SKM-1 (cell line): ENCODE results near the gene ACRV1.
"Not testable (repeated sequence)": the region's sequence is repeated elsewhere in the genome, so short reads cannot be mapped to it uniquely, and the experiment has no call there.

Experiments
- DNase-seq: peaks from one replicate; lab custom pipeline; 2025; ENCODE audit not compliant: unreplicated experiment; lab: John Stamatoyannopoulos, UW

Gene ACRV1, protein sequence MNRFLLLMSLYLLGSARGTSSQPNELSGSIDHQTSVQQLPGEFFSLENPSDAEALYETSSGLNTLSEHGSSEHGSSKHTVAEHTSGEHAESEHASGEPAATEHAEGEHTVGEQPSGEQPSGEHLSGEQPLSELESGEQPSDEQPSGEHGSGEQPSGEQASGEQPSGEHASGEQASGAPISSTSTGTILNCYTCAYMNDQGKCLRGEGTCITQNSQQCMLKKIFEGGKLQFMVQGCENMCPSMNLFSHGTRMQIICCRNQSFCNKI

DNA sequence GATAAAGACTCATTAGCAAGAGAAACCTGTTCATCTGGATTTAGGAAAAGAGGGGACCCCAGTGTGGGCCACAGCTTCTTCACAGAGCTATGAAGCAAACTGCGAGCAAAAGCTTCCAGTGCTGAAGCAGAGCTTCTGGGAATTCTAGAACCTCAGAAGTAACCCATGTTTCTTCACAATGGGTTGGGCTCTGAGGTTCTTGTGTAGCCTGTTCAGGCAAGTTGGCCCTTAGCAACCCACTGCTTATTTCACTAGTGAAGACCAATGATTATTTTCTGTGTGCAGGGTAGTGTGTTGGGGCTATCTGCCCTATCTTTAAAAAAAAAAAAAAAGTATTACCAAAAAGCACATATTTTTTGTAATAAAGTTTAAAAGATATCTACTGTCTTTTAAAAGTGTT lies at the start of gene ACRV1:
TSS of gene ACRV1 (minus strand) at position 101 of the 400 bp plus-strand sequence. CDS start at position 34, 67 bp downstream.
- no peak for DNase-seq

DNA sequence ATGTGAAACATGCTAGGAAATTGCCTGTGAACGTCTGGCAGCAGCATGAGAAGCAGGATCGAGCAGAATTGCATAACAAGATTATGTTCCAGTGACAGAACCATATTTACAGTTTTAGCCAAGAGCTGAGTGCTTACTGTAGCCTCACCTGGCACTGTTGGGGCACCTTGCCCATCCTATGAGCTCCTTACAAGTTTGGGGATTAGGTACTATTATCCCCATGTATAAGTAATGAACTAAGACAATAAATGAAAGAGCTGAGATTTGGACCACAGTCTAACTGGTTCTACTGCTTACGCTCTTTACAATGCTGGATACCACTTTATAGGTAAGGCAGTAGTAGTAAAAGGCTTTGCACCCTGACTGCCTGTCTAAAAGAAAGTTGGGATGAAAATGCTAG lies 48.3 kb upstream of the ACRV1 start:
- DNase-seq, result no peak

DNA sequence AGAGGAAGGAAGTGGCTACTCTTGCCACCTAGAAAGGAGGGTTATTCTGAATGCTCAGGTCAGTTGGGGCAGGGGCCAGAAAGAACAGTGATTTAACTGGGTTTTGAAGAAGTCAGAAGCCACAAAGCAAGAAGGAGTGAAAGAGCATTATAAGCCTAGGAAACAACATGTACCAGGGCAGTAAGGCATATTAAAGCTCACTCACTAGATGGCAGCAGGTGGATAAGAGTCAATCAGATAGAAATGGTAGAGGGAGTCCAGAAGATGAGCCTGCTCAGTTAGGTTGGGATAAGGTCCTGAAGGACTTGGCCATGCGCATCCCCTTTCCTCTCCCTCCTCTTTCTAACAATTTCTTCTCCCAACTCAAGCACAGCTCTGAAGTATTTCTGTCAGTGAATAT lies 43.5 kb upstream of the ACRV1 start:
- DNase-seq, result no peak

DNA sequence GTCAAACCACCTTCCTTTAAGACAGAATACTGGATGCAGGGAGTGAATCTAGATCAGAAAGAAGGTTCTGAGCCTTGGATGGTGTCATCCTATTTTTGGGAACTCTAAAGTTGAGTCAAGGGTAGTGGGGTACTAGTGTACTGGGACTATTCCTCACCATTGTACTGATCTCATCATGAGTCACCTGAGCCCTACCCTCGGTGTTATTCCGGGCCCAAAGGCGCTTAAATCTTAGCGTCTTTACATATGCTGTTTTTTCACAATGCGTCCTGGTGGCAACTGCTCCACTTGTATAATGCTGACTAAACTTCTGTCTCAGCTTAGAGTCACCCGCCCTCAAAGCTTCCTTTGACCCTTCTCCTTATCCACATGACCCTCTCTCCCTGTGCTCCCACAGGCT lies 40.1 kb upstream of the ACRV1 start:
- DNase-seq, result no peak

DNA sequence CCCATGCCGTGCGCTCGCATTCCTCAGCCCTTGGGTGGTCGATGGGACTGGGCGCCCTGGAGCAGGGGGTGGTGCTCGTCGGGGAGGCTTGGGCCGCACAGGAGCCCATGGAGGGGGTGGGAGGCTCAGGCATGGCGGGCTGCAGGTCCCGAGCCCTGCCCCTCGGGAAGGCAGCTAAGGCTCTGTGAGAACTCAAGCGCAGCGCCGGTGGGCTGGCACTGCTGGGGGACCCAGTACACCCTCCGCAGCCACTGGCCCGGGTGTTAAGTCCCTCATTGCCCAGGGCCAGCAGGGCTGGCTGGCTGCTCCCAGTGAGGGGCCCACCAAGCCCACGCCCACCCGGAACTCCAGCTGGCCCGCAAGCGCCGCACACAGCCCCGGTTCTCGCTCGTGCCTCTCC lies 24.0 kb upstream of the ACRV1 start:
- DNase-seq, result not testable (repeated sequence)

DNA sequence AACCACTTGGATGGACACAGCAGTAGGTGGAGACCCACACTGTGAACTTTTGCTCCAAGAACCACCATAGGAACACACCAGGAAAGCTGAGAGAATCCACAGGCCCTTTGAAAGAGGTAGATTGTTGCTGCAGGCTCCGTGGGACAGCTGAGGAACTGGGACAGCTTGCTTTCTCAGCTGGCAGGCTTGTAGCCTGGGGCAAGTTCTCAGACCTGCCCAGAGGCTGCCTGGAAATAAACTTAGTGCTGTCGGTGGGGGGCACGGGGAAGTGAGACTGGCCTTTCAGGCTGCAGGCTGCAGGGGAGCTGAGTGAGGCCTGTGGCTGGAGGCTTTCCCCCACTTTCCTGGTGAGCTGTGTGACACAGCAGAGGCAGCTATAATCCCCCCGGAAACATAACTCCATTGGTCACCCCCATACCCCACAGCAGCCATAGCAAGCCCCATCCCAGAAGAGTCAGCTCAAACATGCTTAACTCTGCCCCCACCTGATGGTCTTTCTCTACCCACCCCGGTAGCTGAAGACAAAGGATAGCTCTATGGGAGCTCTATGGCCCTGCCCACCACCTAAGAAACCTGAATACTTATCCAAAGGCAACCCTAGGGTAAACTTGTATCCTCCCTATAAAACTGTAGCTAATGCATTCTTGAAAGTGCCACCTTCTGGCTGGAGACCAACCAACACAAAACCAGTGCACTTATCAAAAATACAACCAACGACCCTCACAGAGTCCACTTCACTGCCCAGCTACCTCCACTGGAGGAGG lies 21.4 kb upstream of the ACRV1 start:
- no peak for DNase-seq

DNA sequence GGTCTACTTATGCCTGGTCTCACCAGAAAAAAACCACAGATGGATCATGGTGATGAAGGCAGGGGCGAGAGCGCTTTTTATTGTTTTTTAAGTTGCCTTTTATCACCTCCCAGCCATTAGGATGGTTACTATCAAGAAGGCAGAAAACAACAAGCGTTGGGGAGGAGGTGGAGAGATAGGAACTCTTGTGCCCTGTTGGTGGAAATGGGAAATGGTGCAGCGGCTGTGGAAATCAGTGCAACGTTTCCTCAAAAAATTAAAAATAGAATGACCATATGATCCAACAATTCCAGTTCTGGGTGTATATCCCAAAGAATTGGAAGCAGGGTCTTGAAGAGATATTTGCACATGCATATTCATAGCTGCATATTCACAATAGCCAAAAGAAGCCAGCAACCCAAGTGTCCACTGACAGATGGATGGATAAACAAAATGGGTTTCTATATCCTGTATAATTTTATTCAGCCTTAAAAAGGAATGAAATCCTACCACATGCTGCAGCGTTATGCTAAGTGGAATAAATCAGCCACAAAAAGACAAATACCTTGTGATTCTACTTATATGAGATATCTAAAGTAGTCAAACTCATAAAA lies 20.5 kb upstream of the ACRV1 start:
- DNase-seq, result no peak

DNA sequence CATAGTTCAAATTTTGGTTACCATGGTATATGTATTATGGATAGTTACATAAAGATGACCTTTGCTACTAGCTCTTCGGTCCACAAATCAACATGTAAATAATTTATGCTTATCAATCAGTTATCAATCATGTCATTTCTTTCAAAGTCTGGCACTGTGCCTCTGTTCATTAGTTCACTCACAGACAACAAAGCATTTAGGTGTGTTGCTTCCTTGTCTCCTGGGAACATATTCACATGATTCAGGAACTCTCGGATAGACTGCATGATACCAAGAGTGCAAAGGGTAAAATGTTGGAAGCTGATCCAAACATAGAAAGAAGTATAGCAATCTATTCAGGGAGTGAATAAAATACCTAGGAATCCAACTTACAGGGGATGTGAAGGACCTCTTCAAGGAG lies 14.3 kb upstream of the ACRV1 start:
- no peak for DNase-seq

DNA sequence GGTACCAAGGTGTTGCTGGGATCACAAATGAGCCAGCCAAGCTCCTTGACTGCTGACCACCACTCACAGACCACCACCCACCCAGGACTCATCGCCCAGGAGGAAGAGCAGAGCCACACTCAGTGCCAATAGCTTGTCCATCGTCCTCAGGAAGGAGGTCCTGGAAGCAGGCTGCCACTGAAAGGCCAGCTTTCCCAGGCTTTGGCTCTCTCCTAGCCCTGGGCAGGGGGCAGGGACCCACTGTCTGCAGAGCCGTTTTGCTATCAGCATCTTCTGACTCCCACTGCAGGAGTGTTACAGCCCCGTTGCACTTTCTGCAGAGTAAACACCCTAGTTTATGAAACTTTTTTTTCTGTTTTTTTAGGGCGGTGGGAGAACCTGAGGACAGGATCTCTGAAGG lies 12.2 kb upstream of the ACRV1 start:
- no peak for DNase-seq

DNA sequence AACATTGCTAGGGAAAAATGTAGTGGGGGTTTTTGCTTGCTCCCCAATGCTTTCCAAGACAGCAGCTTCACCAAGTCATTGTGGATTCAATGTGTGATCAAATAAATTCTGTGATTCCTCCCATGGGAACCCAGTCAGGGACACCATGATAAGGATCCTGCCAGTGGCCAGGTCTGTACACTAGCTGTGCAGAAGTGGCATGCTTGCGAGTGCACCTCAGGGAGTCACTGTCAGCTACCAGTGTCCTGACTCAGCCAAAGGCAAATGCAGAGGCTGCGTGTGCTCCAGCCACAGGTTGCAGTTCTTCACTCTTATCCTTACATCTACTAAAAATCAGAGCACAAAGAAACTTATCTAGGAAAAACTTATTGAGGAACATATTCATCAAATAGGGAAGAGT lies 9.4 kb upstream of the ACRV1 start:
- DNase-seq, result no peak

DNA sequence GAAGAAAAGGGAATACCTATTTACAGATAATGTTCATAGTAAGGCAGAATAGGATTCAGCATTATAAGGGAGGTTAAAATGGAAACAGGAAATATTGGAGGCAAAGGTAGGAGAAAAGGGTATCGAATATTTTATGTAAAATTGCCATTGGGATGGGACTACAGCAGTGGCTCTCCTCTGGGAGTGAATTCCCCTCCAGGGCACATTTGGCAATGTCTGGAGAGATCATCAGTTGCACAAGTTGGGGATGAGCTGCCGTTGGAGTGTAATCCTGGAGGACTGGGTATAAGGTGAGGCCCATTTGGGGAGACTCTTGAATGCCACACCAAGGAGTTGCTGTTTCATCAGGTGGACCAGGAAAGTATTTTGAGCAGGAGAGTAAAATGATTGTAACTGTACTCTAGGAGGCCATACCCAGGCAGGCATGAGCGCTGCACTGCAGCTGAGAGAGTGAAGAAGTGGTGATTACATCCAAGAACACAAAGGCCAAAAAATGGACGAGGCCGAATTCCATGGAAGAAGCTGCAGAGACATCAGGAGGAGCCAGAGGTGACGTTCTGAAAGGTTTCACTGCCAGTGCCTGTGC lies 8.7 kb upstream of the ACRV1 start:
- DNase-seq, result no peak

DNA sequence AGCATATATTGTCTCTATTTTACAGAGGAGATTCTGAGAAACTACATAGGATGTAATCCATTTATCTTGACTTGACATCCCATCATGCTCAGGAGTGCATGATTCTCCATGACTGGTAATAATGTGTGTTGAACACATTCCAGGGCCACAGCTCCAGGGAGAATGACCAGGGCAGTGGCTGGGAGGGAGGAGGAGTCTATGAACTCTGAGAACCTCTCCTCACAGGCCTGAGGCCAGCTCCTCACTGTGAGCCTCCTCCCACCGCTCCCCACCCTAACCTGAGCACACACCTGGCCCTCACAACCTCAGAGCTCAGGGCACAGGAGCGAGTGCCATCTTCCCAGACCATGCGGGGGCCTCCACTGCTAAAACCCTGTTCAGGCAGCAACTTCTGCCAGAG lies 8.0 kb upstream of the ACRV1 start:
- no peak for DNase-seq

DNA sequence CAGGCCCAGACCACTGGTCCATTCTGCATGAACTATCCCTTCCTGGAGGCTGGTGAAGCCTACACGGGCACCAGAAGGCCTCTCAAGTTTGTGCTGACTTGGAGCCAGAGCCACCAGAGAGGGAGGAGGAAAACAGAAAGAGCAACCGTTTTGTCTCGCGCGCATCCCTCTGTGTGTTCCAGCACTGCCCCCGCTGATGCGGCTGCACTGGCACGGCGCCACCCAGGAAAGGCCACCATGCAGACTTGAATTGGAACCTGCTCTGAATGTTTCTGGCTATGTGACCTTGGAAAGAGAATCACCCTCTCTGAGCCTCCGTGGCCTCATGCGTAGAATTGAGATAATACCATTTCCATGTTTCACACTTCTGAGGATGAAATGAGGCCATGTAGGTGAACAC lies 7.4 kb upstream of the ACRV1 start:
- no peak for DNase-seq

DNA sequence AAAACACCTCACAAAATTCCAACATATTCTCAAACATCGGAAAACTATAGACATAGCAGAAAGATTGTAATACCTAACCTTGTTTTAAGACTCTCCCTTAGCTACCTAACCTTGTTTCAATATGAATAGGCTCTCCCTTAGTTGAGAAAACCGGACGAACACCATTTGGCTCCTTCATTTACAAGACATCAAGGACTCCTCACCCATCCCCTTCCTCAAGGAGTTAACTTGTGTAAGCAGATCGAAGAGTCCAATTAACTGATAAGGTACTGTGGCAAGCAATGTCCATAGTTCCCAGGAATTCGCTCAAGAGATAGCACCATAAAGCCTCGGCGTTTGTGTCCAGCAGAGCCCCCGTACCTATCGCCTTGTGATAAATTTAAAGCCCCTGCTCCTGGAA lies 4.6 kb upstream of the ACRV1 start:
- DNase-seq, result no peak

DNA sequence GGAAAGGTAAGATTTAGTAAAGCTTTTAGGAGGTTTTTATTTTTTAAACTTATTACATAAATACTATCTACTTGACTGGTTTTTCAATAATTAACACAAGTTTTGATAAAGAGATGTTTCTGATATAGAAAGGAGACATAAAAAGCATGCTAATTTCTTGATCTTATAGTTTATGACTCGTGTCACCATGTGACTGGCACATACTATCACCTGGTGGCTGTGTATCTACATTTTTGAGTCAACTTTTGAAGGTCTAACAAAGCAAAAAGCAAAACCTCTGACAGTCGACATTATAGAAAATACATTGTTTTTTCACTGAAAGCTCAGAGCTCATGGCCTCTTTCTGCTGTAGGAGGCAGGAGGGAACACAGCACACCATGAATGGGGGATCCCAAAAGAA lies 810 bp downstream of the ACRV1 start:
- no peak for DNase-seq

DNA sequence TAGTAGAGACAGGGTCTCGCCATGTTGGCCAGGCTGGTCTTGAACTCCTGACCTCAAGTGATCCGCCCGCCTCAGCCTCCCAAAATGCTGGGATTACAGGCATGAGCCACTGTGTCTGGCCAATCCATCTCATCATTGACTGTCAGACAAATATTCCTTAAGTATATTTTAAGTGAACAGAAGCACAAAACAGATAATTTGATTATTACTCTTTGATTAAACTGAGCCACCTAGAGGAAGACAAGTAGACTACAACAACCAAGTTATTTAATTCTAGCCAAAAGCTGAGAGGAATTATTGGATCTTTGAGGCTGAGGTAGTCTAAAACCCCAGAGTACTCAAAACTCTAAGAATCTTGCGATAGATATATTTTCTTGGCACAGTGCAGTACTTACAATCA lies 1.2 kb downstream of the ACRV1 start:
- no peak for DNase-seq

DNA sequence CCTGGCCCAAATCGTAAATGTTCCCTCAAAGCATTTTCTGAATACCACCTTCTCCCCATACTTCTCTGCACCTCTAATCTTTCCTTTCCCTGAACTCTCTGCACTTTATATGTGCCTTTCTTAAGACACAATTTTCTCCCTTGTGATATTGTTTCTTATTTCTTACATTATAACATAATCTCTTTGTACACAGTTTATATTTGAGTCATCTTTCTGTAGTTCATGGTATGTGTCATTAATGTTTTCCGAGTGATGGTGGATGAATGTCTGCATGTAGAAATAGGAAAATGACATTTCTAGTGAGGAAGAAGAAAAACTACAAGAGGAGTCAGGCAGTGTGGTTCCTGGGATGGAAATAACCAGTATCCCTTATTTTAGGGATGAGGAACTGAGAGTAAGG lies 5.5 kb downstream of the ACRV1 start:
- DNase-seq, result no peak

DNA sequence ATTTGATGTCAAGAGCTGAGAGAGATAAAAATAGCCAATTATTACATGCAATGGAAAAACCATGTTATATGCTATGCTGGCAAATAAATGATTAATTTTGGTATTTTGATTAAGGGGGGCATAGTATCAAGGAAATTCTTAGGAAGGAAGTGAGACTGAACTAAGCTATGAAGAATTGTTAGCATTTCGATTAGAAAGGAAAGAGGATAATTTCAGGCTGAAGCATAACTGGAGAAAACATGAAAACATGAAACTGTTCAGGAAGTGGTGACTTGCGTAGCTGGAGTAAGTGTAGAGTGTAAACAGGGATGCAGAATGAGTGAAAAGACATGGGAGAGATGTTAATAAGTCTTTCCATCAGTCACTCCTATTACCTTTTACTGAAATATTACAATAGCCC lies 6.4 kb downstream of the ACRV1 start:
- DNase-seq, result no peak

DNA sequence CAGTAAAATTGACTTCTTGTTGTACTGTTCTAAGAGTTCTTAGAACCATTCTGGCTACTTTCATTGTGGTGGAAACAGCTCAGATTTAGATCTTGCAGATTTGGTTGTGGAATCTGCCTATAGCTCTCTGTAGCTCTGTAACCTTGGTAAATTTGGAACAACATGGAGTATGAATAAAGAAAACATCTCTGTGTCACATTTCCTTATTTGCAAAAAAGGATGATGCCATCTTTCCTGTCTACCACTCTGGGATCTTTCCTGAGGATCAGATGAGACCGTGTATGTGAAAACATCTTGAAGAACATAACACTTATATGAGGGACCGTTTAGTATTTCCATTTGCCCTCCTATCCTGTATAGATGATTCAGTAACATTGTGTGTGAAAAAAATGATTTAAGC lies 9.1 kb downstream of the ACRV1 start:
- DNase-seq, result no peak

DNA sequence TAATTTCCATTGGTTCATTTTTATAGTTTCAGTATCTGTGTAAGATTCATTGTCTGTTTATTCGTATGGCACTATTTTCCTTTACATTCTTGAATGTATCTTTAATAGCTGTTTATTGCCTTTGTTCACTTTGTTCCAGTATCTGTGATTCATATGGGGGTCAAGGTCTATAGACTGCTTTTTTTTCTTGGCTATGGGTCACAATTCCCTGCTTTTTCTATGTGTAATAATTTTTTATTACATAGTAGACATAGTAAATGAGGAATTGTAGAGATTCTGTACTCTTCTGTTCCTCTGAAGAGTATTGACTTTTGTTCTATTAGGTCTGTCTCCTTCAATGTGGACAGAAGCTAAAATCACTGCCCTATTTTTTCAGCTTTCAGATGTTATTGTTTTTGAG lies 10.5 kb downstream of the ACRV1 start:
- no peak for DNase-seq

DNA sequence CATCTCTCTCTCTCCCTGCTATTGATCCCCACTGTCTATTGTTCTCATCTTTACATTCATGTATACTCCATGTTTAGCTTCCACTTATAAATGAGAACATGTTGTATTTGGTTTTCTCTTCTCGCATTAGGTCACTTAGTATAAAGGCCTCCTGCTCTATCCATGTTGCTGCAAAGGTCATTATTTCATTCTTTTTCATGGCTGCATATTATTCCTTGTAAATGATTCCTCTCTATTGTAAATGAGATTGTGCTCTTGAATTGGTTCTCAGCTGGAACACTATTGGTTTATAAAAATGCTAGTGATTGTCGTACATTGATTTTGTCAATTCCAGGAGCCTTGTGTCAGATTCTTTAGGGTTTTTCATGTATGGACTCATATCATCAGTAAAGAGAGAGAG lies 13.5 kb downstream of the ACRV1 start:
- no peak for DNase-seq

DNA sequence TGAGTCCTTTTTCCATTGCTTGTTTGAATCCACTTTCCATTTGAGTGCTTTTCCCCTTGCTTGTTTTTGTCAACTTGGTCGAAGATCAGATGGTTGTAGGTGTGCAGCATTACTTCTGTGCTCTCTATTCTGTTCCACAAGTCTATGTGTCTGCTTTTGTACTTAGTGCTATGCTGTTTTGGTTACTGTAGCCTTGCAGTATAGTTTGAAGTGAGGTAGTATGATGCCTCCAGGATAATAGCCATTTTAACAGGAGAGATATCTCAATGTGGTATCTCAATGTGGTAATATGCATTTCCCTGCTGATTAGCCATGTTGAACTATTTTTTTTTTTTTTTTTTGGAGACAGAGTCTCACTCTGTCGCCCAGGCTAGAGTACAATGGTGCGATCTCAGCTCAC lies 16.7 kb downstream of the ACRV1 start:
- no peak for DNase-seq
